Hematopoietic multipotent progenitor cell treated with erythropoietin and hydrocortisone succinate and interleukin-3 and kit ligand, for 4 days (in vitro differentiated cells): Measurements from ENCODE around the gene MAK.
"Not testable (repeated sequence)": the region's sequence is repeated elsewhere in the genome, so short reads cannot be mapped to it uniquely, and the experiment has no call there.

Experiments
- DNase-seq: peaks from one replicate; pipeline ENCODE4 v3.0.0-alpha.2; 2015

Gene MAK

DNA sequence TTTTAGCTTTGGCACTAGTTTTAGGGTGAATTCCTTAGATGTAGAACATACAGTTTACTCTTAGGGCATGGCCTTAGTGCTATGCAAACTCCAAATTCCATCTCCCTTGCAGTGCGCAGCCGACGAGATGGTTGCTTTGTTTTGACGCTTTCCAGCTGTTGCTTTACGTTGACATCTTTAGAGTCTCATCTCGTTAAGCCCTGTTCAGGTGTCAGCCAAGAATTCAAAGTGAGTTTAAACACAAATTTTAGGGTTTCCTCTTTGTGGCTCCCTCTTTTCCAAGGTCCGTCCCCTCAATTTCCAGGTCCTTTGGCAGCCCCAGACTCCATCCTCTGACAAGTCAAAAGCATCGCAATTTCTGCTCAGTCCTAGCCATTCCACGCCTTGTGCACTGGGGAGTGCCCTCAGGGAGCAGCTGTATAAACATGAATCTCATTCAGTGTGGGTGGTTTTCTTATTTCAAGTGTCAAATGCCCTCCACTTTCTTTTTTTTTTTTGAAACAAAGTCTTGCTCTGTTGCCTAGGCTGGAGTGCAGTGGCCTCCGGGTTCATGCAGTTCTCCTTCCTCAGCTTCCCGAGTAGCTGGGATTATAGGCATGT, 14.1 kb upstream of the MAK start:
- DNase-seq: no peak

DNA sequence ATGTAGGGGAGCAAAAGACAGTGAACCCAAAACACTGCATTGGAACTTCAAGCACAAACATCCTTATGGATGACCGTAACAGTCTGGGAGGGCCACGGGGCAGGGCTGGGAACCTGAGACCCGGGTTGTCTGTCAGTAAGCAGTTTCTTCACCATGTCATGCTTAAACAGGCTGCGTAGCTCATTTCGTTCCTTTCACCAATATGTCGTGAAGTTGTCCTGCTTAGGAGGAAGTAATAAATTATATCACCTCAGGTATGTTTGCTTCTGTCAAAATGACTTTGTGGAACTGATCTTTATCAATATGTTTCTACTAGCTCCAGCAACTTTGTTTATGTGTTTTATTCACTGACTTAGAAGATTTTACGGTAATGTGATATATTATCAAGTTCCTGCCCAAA, 12.4 kb upstream of the MAK start:
- no peak for DNase-seq

DNA sequence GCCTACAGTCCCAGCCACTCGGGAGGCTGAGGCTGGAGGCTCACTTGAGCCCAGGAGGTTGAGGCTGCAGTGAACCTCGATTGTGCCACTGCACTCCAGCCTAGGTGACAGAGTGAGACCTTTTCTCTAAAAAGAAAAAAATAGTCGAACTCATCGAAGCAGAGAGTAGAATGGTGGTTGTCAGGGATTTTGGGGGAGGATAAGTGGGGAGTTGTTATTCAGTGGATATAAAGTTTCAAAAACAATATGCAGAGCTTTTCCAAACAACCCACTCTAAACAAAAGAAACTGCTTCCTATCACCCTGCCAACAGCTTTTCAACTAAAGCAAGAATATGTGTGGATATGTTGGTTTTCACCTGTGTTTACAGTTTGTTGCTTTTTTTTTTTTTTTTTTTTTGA, 11.6 kb upstream of the MAK start:
- no peak for DNase-seq

DNA sequence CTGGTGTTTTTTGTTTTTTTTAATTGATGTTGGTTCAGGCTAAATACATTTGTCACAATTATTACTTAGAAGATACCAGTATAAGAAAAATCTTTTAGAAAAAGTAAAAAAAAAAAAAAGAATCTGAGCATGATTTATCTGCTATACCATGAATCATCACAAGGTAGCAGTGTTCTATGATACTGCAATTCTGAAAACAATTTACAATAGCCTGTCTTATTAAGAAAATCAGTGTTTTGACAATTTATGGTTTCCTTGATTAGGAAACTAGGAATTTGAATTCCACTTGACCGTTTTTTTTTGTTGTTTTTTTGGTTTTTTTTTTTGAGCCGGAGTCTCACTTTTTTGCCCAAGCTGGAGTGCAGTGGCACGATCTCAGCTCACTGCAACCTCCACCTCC, 9.3 kb upstream of the MAK start:
- peak; percentile 33 for DNase-seq

DNA sequence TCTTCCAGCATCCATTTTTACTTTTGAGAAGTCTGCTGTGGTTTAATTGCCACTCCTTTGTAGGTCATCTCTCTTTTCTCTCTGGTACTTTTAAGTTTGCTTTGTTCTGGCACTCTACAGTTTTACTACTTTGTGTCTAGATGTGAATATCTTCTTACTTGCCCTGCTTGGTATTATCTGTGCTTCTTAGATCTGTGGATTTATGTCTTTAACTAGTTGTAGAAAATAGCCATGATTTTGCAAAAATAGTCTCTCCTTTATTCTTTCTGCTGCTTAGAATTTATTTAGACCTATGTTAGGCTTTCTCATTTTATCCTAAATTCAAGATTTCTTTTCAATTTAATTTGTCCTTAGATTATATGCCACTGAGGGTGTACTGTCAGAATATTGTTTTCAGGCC, 5.2 kb upstream of the MAK start:
- DNase-seq: no peak

DNA sequence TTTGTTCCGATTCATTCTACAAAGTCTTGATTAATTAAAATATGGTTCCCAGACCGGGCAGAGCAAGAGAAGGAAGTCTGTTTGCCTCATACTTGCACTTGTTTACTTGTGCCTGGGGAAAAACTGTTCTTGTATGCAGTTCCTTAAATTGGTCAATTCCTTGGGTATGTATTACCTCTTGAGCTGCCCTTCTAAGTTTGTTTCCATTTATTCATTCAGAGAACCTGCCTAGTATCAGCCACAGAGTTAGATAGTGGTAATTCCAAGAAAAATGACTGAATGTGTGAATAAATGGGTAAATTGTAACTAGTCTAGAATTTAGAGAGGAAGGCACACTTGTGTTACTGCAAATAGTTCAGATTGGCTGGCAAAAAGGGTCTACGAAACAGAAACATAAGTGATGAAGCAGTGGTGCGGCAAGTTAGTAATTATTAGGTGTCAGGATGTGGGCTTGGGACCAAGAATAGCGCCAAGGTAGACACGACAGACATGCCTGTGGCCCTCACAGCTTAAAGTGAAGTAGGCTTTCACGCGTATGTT, 525 bp upstream of the MAK start:
- no peak for DNase-seq

DNA sequence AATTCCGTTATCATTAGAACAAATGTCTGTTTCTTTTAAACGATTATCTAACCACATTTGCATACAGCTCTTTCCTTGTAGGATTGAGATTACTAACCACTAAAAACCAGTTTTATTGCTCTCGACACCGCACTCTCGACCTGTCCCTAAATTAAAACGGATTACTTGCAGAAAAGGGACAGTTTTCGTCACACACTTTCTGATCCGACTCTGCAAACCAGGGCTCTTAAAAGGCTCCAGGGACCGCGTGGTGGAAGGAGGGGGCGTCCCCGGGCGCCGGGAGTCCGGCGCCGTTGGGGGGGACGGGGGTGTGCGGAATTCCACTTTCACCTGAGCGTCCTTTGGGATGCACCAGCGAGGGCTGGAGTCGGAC, 731 bp downstream of the MAK start:
- DNase-seq: peak; percentile 81

DNA sequence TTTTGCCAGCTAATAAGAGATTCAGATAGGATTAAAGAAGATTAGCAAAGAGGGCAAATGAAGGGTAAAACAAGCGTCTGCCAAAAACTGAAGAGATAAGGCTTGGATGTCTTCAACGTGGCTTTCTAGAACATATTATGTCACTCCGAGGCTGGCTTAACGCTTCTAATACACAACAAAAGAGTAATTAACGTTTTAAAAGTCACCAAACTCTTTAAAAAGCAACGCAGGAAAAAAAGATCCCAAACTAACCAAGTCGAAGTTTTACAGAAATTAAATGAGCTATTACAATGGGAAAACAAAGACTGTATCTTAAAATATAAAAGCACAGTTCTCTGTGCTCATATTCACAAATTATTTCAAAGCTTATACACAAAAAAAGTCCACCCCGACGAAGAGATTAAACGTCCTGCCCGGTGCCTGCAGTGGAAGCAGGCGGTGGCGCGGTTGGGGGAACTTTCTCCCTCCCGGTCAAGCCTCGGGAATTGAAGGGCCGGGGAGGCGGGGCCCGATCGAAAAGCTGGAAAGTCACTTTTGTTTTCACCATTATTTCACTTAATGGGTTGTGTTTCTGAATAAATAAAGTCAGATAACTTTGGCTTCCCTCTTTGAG, 1.2 kb downstream of the MAK start:
- DNase-seq: peak; percentile 55

DNA sequence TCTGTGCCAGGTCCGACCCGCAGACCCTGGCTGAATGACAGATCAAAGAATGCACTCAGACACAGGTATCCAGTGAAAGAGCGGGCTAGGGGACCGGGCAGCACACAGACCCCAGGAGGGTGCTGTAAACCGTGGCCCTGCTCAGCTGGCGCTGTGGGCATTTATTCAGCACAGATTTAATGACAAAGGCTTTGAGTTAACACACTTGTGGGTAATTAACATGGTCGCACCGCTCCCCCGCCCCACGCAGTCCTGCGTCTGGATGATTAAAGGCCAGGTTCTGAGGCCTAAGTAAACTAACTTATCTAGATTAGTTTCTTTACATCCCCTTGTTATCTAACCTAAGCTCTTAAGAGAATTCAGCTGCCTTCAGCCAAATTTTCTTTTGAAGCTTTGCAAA, 3.5 kb downstream of the MAK start:
- DNase-seq: no peak

DNA sequence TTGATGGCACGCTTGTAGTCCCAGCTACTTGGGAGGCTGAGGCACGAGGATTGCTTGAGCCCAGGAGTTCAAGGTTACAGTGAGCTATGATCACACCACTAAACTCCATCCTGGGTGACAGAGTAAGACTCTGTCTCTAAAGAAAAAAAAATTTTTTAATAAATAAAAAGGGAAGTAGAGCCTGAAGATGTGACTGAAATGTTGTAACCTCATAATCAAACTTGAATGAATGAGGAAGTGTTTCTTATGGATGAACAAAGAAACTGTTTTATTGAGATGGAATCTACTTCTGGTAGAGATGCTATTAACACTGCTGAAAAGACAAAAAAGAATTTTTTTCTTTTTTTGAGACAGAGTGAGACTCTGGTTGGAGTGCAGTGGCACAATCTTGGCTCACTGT, 6.7 kb downstream of the MAK start:
- peak; percentile 49 for DNase-seq

DNA sequence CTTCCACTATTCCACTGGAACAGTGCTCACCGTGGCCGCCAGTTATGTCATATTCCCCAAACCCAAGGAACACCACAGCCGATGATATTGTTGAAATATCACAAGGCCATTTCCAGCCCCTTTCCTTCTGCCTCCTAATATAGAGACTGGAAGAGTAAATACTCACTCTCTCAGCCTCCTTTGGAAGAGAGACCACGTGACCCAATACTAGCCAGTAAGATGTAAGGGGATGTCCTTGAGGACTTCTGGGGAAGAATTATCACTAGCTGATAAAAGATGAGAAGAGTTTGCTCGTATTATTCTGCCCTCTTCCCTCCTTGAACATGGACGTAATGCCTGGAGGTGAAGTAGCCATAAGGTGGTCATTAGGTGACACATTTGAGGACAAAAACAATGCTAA, 13.5 kb downstream of the MAK start:
- no peak for DNase-seq

DNA sequence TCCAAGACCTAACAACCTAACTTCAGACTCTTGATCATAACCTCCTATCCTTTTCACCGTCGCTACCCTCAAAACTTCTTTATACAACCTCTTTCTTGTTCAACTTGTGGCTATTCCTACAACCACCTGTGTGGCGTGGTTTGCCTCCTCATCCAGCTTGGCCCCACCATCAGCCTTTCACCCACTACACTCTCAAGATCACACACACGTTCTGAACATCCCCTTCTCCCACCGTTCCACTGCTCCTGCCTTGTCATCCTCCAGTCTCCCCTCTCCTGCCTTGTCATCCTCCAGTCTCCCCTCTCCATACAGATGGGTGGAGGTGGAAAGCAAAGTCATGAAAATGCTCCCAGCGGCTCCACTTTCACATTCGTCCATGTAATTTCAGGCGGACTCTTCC, 14.0 kb downstream of the MAK start:
- DNase-seq: no peak

DNA sequence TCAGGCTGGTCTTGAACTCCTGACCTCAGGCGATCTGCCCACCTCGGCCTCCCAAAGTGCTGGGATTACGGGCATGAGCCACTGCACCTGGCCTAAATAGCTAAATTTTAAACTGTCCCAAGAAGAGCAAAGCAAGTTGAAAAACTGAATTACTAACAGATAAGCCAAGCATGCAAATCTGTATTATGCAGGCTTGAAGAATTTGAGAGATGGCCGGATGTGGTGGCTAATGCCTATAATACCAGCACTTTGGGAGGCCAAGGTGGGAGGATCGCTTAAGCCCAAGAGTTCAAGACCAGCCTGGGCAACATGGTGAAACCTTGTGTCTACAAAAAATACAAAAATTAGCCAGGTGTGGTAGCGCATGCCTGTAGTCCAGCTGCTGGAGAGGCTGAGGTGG, 24.2 kb downstream of the MAK start:
- DNase-seq: not testable (repeated sequence)

DNA sequence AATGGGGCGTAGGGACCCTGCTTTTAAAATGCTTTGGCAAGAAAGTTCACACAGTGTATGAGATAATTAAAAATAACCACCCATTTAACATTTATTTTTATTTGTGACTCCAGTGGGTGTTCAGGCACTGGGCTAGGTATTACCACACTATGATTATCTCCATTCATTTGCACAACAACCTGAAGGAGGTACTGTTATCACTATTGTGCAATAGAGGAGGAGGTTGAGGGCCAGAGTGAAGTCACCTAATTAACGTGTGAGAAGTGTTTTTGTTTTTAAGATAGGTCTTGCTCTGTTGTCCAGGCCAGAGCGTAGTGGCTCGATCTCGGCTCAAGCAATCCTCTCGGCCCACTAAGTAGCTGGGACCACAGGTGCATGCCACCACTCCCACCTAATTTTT, 29.2 kb downstream of the MAK start:
- DNase-seq: peak; percentile 40

DNA sequence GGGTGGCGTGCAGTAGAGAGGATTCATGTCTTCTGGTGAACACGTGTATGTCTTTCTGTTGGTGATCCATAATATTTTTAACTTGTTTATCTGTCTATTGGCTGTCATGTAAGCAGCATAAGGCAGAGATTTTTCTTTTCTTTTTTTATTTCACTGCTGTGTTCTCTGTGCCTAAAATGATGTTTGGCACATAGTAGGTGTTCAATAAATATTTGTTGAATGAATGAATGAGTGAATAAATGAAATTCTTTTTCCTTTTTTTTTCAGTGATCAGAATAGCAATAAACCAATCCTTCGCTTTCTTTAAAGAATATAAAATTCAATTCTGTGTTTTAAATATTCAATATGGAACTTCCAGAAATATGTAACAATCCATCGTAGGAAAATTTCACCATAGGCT, 30.0 kb downstream of the MAK start:
- no peak for DNase-seq

DNA sequence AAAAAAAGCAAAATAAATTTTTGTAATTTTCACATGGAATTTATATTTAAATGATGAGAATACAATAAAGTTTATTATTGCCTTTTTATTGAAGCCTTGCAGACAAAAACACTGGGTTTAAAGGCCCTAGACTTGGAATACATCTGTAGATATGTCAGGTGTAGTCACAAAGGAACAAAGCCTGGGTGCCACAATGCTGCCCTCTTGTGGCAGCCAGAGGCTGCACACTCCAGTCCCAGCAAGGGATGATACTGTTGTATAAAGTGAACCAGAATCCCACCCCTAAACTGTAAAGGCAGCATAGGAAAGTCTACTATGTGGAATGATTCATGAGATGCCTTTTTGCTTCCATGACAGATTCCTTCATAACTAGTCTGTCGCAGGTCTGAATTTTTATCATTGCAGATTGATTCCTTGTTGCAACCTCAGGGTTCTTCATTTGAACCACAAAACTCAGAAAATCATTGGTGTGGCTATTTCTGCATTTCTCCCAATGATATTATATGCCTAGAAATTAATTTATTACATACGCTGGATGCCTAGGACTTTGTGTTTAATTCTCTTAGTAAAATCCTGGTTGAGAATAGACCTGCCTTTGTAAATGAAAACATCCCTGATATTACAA, 37.0 kb downstream of the MAK start:
- peak; percentile 79 for DNase-seq

DNA sequence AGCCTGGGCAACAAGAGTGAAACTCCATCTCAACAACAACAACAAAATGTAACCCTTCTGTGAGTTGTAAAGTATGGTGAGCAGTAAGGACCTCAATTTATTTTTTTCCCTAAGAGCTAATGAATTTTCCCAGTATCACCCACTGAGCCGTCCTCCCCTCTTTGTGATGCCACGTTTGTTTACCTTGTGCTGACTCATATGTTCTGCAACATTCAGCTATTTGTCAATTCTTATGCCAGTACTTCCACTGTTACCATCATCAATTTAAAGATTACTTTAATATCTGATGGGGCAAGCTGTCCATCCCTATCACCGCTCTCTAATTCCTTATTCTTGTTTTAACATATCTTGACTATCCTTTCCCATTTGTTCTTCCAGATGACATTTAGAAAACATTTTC, 37.5 kb downstream of the MAK start:
- DNase-seq: no peak

DNA sequence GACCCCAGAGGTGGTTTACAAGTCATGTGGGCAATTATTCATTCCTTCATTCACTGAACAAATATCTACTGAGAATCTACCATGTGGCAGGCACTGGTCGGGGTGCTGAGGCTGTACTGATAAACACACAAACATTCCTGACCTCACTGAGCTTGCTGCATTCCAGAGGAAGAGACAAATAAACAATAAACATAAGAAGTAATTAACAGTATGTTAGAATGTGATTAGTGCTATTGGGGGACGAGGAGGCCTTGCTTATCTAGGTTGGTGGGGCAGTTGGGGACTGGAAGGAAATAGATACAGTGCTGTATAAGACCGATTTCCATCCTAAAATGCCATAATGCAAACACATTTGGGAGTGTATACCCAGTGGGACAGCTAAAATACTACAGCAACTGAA, 44.1 kb downstream of the MAK start:
- DNase-seq: peak; percentile 76

DNA sequence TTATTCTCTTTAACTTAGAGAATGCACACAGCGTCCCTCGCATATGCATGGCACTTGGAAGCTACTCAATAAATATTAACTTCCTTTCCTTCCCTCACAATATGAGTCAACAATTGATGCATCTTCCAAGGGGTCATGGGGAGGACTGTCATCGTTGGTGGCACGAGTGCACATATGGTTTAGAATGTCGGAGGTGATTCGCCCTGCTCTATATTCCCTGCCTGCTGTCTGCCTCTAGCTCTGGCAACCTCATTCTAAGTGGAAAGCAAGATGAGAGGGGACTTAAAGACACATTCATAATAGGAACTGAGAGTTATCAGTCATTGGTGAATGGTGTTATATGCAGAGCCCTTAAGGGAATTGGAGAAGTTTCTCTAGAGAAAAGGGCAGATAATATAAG, 44.6 kb downstream of the MAK start:
- no peak for DNase-seq

DNA sequence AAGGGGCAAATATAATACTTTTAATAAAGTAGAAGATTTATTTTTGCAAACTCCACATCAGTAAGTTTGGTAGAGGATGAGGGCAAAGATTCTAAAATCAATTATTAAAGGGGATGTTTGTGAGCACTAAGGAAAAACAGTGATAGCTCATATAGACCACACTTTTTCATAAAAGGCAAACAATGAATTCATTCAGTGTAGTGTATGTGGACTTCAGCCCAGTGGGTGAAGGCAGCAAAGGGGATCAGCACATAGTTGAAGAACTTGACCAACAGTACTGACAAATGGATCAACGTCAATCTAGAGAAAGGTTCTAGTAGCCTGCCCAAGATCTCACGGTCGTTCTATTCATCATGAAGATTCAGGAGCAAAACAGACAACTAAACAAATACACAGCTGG, 45.3 kb downstream of the MAK start:
- DNase-seq: no peak

DNA sequence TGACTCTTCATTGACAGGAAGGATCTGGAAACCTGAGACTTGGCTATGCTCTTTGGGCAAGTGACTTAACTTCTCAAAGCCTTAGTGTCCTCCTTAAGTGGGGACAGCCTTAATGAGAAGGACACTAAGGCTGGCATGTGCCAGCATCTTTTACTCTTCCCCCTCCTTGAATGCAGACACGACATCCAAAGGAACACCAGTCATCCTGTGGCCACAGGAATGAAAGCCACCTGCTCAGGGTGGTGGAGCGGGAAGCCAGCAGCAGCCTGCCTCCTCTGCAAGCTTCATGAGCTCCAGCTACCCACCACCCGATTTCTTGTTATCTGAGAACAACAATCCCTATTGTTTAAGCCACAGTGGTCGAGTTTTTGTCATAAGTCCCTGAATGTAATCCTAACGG, 46.2 kb downstream of the MAK start:
- DNase-seq: no peak

DNA sequence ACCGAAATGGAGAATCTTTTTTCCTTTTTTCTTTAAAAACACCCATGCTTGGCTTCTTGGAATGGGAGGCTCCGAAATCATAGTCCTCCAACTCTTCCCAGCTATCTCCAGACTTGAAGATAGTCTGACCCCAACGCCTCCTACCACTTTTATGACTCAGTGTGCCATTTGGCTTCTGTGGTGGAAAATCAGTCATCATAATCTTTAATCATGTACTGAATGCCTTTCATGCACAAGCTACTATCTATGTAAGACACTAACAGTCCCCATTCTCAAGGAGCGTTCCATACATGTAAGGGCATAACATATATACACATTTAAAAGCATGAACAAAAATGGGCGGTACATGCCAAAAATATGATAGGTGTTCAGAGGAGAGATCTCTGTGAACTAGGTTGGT, 46.7 kb downstream of the MAK start:
- DNase-seq: peak; percentile 19

DNA sequence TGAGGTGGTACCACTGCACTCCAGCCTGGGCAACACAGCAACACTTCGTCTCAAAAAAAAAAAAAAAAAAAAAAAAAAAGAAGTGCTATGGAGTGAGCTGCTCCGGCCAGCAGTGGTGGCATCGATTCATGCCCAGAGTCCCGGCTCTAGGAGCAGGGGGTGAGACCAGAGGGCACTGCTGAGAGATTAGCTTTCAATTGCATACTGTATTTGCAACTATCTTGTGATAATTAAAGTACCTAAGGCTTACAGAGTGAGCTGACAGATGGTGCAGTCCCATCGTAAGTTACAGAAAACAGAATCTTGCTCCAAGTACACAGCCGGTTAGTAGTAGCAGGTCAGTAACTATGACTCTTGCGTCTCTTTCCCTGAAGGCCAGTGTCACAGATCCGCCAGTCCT, 59.3 kb downstream of the MAK start:
- DNase-seq: no peak

DNA sequence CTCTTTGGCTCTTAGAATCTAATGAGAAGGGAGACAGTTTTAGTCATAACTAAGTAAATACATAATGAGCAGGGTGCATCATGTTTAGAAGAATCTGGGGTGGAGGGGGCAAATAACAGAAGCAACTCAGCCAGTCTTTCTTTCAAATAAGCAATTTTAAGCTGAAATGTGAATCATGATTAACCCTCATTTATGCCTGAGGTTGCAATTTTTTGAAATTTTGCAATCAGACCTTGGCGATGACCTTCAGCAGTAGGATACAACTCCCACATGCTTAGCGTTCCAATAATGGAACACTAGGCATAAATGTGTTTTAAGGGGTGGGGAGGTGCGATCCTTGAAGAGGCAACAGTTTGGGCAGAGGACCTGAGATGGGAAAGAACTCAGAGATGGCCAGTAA, 60.1 kb downstream of the MAK start:
- DNase-seq: no peak

DNA sequence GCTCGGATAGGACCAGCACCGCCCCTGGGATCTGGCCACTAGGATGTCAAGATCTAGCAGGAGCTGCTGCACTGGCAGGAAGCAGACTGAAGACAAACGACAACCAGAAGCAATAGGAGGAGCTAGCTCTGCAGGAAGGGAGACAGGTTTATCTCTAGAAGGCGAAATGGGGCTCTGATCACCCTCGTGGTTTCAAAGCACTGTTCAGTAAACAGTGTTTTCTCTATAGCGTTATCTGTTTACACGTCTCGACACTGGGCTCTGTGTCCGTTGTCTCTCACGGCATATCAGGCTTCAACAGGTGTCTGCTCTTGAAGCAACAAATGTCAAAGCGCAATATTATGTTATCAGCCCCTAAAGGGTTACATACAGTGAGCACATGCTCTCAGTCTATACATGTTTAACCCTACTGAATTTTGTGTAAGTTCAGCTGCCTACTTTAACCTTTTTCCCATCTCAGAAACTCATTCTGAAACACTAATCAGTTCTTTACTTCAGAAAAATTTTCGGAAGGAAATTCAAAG, 66.9 kb downstream of the MAK start:
- peak; percentile 89 for DNase-seq
